ENCODE results near the gene ZNF763.
A peak's percentile ranks its signal among the peaks of the same experiment; 100 is the strongest.
"Not testable (repeated sequence)": the region's sequence is repeated elsewhere in the genome, so short reads cannot be mapped to it uniquely, and the experiment has no call there.

Gene ZNF763

GRCh38 chr19:11964858-11965645 lies at the start of gene ZNF763:
TSS of gene ZNF763 (plus strand) at chr19:11965040. CDS start at chr19:11965209, 169 bp downstream.
- DNase-seq, result peak; percentile 49

- no peak for DNase-seq
Measured at GRCh38 chr19:11921852-11922495, 42.9 kb upstream of the ZNF763 start.

- DNase-seq, result peak; percentile 94
Measured at GRCh38 chr19:11924886-11925650, 39.8 kb upstream of the ZNF763 start, which contains the start of gene ZNF700. TSS of gene ZNF700 (plus strand) at chr19:11925107. CDS start at chr19:11925211, 104 bp downstream.

GRCh38 chr19:11925651-11926187 lies 39.1 kb upstream of the ZNF763 start:
- DNase-seq, result not testable (repeated sequence)

GRCh38 chr19:11927227-11927626 lies 37.6 kb upstream of the ZNF763 start:
- DNase-seq, result no peak

- no peak for DNase-seq
Measured at GRCh38 chr19:11931051-11931450, 33.8 kb upstream of the ZNF763 start.

- DNase-seq, result no peak
Measured at GRCh38 chr19:11931513-11931912, 33.3 kb upstream of the ZNF763 start.

GRCh38 chr19:11935829-11936228 lies 29.0 kb upstream of the ZNF763 start:
- not testable (repeated sequence) for DNase-seq

- DNase-seq, result not testable (repeated sequence)
Measured at GRCh38 chr19:11938383-11938782, 26.5 kb upstream of the ZNF763 start.

- DNase-seq, result not testable (repeated sequence)
Measured at GRCh38 chr19:11941361-11941887, 23.4 kb upstream of the ZNF763 start.

GRCh38 chr19:11942008-11942842 lies 22.6 kb upstream of the ZNF763 start:
- DNase-seq, result no peak

GRCh38 chr19:11942843-11943108 lies 22.1 kb upstream of the ZNF763 start:
- DNase-seq, result no peak

- no peak for DNase-seq
Measured at GRCh38 chr19:11944656-11945055, 20.2 kb upstream of the ZNF763 start.

GRCh38 chr19:11948646-11949045 lies 16.2 kb upstream of the ZNF763 start:
- no peak for DNase-seq

- DNase-seq, result no peak
Measured at GRCh38 chr19:11949201-11949600, 15.6 kb upstream of the ZNF763 start.

- not testable (repeated sequence) for DNase-seq
Measured at GRCh38 chr19:11949614-11950080, 15.2 kb upstream of the ZNF763 start.

GRCh38 chr19:11950312-11950711 lies 14.5 kb upstream of the ZNF763 start:
- no peak for DNase-seq

- DNase-seq, result peak; percentile 76
Measured at GRCh38 chr19:11963566-11964355, 1.1 kb upstream of the ZNF763 start.

GRCh38 chr19:11964496-11964857 lies 363 bp upstream of the ZNF763 start:
- peak; percentile 36 for DNase-seq

GRCh38 chr19:11970174-11970573 lies 5.3 kb downstream of the ZNF763 start:
- no peak for DNase-seq

- DNase-seq, result no peak
Measured at GRCh38 chr19:11971041-11971440, 6.2 kb downstream of the ZNF763 start.

Measured in NCI-H1092 (cell line).